ENCODE results near the gene PAK4.

The PAK4 gene

DNA sequence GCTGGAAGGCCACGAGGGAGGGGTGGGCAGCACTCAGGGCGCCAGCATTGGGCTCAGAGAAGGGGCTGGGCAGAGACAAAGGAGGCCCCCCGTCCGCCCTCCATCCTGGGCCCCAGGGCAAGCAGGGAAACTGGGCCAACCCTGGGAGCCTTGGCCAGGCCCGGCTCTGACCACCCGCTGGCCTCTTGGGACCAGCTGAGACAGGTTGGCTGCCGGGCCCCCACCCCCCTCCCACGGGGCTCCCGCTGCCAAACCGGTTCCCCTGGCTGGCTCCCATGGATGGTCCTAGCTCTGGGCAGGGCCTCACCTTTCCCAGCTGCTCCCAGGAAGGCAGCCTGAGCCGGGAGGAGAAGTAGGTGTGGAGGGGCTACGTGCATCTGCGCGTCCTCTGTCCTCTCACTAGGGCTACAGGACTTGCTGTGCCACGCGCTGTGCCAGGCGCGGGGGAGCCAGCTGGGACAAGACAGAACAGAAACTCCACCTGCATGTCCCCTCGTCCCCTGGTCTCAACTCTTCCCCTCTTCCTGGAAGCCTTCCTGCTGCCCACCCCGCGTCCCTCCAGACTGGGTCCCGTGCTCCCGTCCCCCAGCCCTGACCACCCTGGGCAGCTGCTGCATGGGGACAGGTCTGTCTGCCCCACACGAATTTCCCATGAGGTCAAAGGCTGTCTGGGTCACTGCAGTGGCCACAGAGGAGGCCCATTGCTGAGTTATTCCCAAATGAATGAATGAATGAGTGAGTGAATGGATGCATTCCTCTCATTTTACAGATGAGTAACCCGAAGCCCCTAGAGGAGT lies 42.1 kb downstream of the PAK4 start:
- no peak for DNase-seq

DNA sequence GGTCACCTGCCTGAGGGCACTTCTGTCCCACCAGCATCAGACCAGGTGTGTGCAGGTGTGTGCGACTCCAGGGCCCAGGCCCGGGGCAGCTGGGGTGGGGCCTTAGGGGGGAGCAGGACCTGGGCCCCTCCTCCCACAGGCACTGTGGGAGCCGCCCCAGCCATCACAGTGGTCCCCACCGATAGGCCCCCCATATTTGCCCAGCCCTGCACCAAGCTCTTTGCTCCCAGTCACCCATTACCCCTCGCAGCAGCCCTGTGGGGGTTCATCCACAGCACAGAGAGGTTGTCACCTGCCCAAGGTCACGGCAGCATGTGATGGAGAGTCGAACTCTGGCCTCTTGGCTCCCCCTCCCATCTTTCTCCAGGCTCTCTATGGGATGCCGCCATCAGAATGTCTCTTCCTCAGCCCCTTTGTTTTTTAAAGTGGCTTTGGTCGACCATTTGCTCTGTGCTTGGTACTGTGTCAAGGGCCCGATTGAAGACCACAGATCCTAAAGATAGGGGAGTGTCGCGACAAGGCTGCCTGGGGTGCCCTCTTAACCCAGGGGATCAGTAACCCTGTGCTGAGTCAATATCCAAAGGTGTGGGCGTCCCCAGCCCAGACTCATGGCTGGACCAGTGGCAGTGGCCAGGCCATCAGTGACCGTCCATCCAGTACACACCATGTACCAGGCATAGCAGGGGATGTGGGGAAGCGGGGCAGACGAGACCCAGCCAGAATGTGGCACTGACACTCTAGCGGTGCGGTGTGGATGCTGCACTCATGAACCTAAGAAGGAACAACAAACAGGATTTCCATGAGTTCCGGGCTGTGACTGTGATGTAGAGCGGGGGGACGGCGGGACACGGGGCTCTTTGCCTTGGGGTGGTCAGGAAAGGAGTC lies 42.9 kb downstream of the PAK4 start:
- no peak for DNase-seq

DNA sequence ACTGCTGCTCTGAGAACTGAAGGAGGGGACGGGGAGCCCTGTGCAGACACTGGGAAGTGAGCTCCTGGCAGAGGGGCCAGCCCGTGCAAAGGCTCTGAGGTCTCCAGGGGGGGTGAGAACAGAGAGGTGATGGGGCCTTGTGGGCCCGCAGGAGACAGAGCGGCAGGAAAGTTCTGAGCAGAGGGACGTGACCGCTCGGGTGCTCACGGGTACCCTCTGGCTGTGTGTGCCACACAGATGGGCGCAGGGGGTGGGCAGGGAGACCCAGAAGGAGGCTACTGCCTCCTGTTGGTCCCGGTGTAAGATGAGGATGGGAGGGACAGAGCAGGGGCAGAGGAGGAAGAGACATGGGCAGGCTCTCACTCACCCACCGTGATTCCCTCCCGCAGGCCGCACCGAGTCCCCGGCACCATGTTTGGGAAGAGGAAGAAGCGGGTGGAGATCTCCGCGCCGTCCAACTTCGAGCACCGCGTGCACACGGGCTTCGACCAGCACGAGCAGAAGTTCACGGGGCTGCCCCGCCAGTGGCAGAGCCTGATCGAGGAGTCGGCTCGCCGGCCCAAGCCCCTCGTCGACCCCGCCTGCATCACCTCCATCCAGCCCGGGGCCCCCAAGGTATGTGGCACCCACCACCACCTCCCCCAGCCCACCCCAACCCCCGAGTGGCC lies 43.7 kb downstream of the PAK4 start:
- no peak for DNase-seq

DNA sequence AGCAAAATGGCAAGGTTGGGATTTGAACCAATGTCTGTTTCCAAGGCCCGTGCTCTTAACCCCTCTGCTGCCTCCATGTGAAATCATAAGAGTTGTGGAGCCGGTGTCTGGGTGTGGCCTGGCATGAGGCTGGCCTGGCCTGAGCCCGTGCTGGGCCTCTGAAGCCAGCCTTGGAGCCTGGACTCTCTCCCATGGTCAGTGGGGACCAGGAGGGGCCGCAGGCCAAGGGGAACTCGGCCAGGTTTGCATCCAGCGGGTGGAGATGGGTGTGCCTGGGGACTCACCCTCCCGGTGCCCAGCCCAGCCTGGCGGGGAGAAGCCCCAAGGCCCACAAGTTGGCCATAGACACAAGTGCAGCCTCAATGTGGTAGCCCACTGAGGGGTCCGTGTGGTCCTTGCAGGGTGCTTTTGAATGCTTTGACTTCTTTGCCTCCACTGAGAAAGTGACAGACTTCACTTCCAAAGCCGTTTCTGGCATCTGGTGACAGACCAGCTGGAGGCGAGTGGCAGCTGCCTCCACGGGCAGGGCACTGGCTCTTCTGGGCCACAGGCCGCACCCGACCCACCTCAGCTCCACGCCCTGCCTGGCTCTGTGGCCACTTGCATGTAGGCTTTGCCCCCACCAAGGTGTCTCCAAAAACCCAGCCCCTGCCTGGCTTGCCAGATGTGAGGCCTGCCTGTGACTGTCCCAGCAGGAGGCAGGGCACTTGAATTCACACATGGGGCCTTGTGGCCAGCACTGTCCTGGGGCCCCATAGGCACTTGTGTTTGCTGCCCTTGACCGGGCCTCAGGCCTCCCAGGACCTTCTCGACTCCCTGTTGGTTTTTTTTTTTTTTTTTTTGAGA lies 45.0 kb downstream of the PAK4 start:
- no peak for DNase-seq

DNA sequence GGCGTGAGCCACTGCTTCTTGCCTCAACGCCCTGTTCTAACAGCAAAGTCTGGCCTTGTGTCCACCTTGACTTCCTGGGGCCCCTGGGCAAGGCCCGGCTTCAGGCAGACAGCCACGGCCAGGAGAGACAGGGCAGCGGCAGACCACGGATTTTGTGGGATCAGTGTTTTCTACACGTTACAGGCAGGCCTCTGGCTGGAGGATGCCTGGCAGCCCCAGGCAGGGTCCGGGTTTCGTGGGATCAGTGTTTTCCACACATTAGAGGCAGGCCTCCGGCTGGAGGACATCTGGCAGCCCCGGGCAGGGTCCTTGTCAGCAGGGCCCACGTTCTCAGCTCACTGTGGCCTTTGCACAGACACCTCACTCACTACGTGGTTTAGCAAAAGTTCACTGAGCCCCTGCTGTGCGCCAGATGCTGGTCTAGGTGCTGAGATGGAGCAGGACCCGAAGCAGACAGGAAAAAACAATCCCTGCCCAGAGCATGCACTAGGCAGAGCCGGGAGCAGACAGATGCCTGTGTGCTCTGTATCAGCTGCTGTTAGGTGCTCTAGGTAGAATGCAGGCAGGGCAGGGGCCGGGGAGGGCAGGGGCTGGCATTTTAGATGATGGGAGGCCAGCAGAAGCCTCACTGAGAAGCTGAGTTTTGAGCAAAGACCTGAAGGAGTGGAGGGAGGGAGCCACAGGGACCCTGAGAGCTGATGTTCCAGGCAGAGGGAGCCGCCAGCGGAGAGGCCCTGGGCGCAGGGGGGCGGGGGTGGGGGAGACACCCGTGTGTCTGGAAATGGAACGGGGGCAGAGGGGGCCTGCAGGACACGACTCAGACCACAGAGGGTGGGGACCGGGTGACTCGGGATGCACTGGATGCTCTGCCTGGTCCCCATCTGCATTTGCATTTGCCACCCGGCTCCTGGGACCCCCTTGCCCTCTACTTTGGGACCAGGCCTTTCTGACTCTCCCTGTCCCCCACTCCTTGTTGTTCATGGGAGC lies 46.2 kb downstream of the PAK4 start:
- DNase-seq: no peak

DNA sequence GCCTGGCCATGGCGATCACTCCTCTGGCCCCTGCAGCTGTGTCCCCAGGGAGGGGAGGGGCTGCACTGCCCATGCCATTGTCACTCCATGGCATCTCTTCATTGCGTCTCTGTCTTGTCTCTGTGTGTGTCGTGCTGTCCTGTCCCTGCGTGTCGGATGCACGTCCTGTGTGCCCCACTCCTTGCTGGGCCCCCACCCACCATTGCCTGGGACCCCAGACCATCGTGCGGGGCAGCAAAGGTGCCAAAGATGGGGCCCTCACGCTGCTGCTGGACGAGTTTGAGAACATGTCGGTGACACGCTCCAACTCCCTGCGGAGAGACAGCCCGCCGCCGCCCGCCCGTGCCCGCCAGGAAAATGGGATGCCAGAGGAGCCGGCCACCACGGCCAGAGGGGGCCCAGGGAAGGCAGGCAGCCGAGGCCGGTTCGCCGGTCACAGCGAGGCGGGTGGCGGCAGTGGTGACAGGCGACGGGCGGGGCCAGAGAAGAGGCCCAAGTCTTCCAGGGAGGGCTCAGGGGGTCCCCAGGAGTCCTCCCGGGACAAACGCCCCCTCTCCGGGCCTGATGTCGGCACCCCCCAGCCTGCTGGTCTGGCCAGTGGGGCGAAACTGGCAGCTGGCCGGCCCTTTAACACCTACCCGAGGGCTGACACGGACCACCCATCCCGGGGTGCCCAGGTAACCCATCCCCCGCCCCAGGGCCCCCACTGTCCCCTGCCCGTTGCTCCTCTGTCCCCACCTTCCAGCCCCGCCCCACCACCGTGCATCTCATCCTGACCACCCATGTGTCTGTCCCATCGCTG lies 47.3 kb downstream of the PAK4 start:
- DNase-seq: no peak

DNA sequence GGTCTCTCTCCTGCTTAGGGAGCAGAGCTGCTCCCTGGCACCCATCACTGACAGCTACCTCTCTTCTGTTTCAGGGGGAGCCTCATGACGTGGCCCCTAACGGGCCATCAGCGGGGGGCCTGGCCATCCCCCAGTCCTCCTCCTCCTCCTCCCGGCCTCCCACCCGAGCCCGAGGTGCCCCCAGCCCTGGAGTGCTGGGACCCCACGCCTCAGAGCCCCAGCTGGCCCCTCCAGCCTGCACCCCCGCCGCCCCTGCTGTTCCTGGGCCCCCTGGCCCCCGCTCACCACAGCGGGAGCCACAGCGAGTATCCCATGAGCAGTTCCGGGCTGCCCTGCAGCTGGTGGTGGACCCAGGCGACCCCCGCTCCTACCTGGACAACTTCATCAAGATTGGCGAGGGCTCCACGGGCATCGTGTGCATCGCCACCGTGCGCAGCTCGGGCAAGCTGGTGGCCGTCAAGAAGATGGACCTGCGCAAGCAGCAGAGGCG lies 48.0 kb downstream of the PAK4 start:
- DNase-seq: no peak

DNA sequence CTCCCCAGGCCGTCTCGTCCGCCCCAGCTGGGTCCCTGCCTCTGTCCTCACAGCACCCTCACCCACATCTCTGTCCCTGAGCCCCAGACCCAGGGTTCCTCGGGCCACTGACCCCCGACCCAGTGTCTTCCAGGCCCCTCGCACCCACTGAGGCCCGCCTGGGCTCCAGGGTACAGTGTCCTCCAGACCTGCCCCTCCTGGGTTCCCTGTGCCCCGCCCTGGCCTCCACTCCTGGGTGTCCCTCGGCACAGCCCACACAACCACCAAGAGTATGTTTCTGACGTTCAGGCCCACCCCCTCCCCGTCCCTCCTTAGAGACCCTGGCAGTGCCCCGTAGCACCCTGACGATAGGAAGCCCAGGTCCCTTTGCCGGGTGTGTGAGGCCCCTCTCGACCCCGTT lies 48.6 kb downstream of the PAK4 start:
- no peak for DNase-seq

DNA sequence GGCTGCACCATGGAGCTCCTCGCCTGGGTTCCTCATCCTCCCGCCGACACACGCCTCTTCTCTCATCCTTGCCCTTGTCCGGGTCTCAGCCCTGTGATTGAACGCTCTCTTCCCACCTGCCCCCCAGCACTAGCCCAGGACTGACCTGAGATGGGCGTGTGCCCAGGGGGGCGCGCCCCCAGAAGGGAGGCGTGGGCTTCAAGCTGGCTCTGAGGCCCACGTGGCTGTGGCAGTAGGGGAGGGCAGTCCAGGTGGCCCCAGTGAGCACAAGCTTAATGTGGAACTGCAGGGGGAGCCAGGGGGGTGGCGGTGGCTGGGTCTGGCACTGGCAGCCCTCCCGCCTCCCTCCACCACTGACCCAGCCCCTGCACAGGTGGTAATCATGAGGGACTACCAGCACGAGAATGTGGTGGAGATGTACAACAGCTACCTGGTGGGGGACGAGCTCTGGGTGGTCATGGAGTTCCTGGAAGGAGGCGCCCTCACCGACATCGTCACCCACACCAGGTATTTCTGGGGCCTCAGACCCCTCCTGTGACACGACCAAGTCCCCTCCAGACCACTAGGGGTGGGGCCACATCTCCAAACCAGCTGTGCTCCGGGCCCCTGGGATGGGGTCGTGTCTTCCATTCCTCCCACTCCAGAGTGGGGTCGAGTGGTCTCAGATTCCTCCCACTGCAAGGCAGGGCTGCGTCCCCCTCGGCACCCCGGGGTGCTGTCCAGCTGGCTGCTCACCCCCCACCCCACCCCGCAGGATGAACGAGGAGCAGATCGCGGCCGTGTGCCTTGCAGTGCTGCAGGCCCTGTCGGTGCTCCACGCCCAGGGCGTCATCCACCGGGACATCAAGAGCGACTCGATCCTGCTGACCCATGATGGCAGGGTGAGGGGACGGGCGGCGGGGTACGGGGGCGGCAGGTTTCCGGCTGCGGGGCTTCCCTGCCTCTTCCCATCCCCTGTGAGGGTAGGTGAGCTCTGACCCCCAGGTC lies 49.3 kb downstream of the PAK4 start:
- no peak for DNase-seq

DNA sequence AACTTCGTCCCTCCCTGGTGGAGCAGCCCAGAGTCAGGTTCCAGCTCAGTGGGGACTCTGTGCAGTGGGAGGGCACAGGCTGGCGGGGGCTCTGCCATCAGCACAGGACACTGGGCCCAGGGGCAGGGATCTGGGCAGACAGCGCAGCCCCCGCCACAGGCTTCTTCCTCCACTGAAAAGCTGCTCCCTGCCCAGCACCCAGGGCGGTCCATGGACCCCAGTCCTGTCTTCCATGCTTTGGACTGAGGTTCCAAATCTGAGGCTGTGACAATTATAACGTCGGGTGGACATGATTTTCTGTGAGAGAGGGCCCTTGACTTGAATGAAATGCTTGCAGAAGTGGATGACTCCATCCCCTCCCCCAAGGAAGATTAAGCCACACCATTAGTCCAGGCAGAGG lies 50.0 kb downstream of the PAK4 start:
- DNase-seq: no peak

DNA sequence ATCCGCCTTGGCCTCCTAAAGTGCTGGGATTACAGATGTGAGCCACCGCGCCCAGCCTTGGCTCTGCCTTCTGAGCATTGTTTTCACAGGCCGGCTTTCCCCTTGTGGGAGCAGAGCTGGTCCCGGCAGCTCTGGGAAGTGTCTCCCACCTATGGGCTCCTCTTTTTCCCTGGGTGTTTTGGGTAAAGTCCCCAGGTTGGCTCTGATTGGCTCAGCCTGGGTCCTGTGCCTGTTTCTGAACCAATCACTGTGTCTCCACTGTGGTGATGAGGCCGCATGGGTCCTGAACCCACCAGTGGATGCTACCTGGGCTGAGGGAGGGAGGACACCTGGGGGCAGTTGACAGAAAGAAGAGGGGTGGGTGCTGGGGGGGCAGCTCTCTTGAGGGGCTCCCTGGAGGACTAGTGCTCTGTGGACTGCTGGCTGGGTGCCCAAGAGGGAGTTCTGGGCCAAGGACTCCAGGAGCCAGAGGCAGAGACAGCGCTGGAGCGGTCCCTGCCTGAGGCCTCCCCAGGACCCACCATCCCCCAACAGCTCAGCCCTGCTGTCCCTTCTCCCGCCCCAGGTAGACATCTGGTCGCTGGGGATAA lies 51.6 kb downstream of the PAK4 start:
- no peak for DNase-seq

DNA sequence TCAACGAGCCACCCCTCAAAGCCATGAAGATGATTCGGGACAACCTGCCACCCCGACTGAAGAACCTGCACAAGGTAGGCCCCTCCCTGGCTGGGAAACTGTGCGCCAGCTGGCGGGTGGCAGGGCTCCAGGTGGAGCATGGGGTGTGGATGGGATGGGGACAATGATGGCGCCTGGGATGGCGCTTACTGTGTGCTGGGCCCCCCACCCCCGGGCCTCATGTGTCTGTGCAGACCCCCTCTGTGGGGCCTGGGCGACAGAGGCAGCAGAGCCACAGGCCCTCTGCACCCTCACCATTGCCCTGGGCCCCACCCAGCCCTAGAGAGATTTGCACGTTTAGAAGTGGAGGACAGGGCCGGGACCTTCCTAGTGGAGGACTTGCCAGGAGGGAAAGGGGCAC lies 52.1 kb downstream of the PAK4 start:
- no peak for DNase-seq

DNA sequence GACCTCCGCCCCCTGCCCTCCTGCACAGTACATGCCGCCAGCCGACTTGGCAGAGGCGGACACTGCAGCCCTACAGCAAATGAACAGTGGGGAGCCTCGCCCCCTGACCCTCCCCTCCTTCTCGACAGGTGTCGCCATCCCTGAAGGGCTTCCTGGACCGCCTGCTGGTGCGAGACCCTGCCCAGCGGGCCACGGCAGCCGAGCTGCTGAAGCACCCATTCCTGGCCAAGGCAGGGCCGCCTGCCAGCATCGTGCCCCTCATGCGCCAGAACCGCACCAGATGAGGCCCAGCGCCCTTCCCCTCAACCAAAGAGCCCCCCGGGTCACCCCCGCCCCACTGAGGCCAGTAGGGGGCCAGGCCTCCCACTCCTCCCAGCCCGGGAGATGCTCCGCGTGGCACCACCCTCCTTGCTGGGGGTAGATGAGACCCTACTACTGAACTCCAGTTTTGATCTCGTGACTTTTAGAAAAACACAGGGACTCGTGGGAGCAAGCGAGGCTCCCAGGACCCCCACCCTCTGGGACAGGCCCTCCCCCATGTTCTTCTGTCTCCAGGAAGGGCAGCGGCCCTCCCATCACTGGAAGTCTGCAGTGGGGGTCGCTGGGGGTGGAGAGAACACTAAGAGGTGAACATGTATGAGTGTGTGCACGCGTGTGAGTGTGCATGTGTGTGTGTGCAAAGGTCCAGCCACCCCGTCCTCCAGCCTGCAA lies 52.9 kb downstream of the PAK4 start:
- no peak for DNase-seq

DNA sequence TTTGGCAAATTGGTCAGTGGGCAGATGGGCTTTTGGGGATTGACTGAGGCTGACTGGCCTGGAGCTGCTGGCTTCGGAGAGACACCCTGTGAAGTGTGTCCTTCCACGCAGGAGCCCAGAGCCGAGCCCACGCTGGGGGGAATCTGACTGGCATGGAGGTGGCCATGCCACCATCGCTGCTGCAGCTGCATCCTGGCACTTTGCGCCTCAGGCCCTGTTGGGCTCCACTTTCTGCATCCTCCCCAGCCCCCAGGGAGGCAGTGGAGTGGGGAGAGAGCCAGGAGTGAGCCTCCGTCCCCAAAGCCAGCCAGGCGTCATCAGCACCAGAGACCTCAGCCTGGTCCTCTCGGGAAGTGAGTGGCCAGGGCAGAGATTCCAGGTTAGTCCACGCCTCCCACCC lies 54.2 kb downstream of the PAK4 start:
- no peak for DNase-seq

DNA sequence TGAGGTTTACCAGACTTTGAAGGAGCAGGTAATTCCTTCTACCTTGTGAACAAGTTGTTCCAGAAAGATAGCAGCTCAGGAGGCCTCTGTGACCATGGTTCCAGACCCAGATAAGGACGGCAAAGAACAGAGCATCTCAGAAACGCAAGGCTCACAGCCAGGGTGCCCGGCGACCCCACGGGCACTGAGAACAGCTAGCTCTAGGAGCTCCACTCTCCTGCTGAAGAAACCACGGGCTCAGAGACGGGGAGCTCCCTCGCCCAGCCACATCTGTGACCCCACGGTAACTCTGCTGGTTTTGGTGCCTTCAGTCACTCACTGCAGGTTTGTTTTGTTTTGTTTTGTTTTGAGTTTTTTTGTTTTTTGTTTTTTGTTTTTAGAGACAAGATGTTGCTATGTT lies 55.2 kb downstream of the PAK4 start:
- no peak for DNase-seq

DNA sequence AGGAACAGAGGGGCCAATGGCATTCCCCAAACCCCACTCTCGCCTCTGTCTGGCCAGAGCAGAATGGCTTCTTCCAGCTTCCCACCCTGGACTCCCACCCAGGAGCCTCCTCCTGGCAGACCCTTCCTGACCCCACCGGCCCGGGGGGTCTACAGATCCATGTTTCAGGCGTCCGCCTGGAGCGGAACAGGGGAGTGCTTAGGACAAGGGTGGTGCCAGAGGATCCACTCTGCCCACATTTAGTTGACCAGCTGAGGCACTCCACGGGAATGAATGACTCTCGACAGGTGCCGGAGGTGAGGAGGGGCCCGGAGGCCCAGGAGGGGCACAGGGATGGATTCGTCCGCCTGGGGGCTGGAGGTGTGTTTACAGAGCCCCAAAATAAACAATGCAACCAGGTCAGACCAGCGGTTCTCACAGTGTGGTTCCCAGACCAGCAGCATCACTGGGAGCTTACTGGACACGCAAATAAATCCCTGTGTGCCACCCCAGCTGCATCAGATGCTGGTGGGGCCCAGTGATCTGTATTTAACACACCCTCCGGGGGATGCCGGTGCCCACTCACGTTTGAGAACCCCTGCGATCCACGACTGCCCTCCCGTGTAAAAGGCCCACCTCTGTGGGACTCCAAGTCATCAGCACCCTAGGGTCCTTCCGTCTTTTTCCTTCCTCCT lies 56.1 kb downstream of the PAK4 start:
- DNase-seq: no peak

DNA sequence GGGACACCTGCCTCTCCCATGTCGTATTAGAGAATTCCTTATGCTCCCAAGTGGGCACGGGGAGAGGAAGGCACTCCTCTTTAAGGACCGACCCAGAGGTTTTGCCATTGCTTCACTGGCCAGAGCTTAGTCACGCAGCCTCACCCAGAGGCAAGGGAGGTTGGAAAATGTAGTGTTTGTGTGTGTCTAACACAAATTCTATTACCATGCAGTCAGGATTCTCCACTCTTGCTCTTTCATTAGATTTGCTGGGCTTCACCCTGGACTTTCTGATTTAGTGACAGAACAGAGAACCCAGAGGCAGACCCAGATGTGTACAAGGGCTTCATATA lies 56.6 kb downstream of the PAK4 start:
- no peak for DNase-seq

DNA sequence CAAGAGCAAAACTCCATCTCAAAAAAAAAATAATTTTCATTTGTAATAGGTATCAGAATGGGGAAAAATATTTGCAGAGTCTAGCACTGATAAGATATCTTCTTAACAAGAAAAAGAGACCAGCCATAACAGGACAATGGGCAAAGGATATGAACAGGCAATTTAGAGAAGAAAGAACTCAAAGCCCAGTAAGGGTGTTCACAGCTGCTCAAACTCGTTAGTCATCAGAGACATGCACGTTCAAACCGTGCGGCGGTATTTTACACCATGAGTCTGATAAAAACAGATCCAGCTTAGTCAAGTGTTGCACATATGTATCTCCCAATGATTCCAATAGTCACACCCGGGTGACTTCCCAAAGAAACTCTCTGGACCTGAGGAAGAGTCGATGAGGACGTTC lies 57.5 kb downstream of the PAK4 start:
- no peak for DNase-seq
